ENCODE results near the gene PCDHGB3.
"Not testable (repeated sequence)": the region's sequence is repeated elsewhere in the genome, so short reads cannot be mapped to it uniquely, and the experiment has no call there.

PCDHGB3 gene

GRCh38 chr5:141343242-141343952 lies 26.6 kb upstream of the PCDHGB3 start, which contains the start of gene PCDHGA3:
PCDHGA3 (plus strand) TSS chr5:141343829; CDS start chr5:141344034, 205 bp downstream.
- Histone ChIP-seq H3K4me3 (replicated peaks; ENCODE audit: insufficient read depth, low read length) (no peak within 1 kb of the TSS), H3K27me3 (ENCODE audit: insufficient read depth, poor library complexity, severe bottlenecking) (no peaks in the 10 kb centered on the region), H3K27ac (replicated peaks) (no peak within 1 kb of the TSS)
- TF ChIP-seq CTCF (IDR thresholded peaks at IDR 0.05; ENCODE audit: insufficient read depth, low read length) (peak; percentile 10), SPI1 (IDR thresholded peaks at IDR 0.05; ENCODE audit: borderline replicate concordance, low read depth) (no peak)
- DNase-seq (ENCODE audit: low read depth in 1 of 2, low spot score in 1 of 2) = peak in 1 of 2 experiments; percentile 9

GRCh38 chr5:141343953-141344463 lies 26.0 kb upstream of the PCDHGB3 start:
- no peak for TF ChIP-seq GABPA (IDR thresholded peaks at IDR 0.05; ENCODE audit: low read depth)
- TF ChIP-seq CTCF (IDR thresholded peaks at IDR 0.05; ENCODE audit: insufficient read depth, low read length) = no peak
- no peak for TF ChIP-seq POLR2AphosphoS5 (IDR thresholded peaks at IDR 0.05; ENCODE audit: low read depth)
- TF ChIP-seq SPI1 (IDR thresholded peaks at IDR 0.05; ENCODE audit: borderline replicate concordance, low read depth) = no peak
- no peak for TF ChIP-seq REST (IDR thresholded peaks at IDR 0.05; ENCODE audit: insufficient replicate concordance, low read depth)
- no peak overlapping the region for H3K4me3 ChIP-seq (replicated peaks; ENCODE audit: insufficient read depth, low read length)
- no peaks in the 10 kb centered on the region for H3K27me3 ChIP-seq (ENCODE audit: insufficient read depth, poor library complexity, severe bottlenecking)
- no peak overlapping the region for H3K27ac ChIP-seq (replicated peaks)
- no peak for DNase-seq (ENCODE audit: low read depth in 1 of 2, low spot score in 1 of 2)

- TF ChIP-seq SPI1 (IDR thresholded peaks at IDR 0.05; ENCODE audit: borderline replicate concordance, low read depth) (no peak), POLR2AphosphoS5 (IDR thresholded peaks at IDR 0.05; ENCODE audit: low read depth) (no peak)
- Histone ChIP-seq H3K27me3 (ENCODE audit: insufficient read depth, poor library complexity, severe bottlenecking) (no peaks in the 10 kb centered on the region), H3K4me3 (replicated peaks; ENCODE audit: insufficient read depth, low read length) (no peak overlapping the region), H3K27ac (replicated peaks) (no peak overlapping the region)
- DNase-seq (ENCODE audit: low read depth in 1 of 2, low spot score in 1 of 2) = no peak
Observed at GRCh38 chr5:141345327-141345726, 24.7 kb upstream of the PCDHGB3 start.

- H3K27ac ChIP-seq (replicated peaks); H3K27me3 ChIP-seq (ENCODE audit: insufficient read depth, poor library complexity, severe bottlenecking); H3K4me3 ChIP-seq (replicated peaks; ENCODE audit: insufficient read depth, low read length); DNase-seq (ENCODE audit: low read depth in 1 of 2, low spot score in 1 of 2): not testable (repeated sequence)
Observed at GRCh38 chr5:141346017-141346416, 24.0 kb upstream of the PCDHGB3 start.

- no peak within 1 kb of the TSS for H3K4me3 ChIP-seq (replicated peaks; ENCODE audit: insufficient read depth, low read length)
- no peak within 1 kb of the TSS for H3K27ac ChIP-seq (replicated peaks)
- H3K27me3 ChIP-seq (ENCODE audit: insufficient read depth, poor library complexity, severe bottlenecking) = no peaks in the 10 kb centered on the region
- no peak for TF ChIP-seq GABPA (IDR thresholded peaks at IDR 0.05; ENCODE audit: low read depth)
- TF ChIP-seq CTCF (IDR thresholded peaks at IDR 0.05; ENCODE audit: insufficient read depth, low read length) = peak; percentile 32
- TF ChIP-seq REST (IDR thresholded peaks at IDR 0.05; ENCODE audit: insufficient replicate concordance, low read depth) = no peak
- no peak for TF ChIP-seq SPI1 (IDR thresholded peaks at IDR 0.05; ENCODE audit: borderline replicate concordance, low read depth)
- no peak for TF ChIP-seq POLR2AphosphoS5 (IDR thresholded peaks at IDR 0.05; ENCODE audit: low read depth)
- peak in 1 of 2 experiments; percentile 46 for DNase-seq (ENCODE audit: low read depth in 1 of 2, low spot score in 1 of 2)
Observed at GRCh38 chr5:141349917-141350619, 20.0 kb upstream of the PCDHGB3 start, which contains the start of gene PCDHGB1. PCDHGB1 (plus strand) TSS chr5:141350099; CDS start chr5:141350261, 162 bp downstream.

Data from HL-60 (cell line).